Calu3 (cell line): Measurements from ENCODE around the gene LRGUK. TPM values are rescaled to one million over a fixed set of nuclear protein-coding genes. Genes with fewer than 3 reads are reported as not detected.

ENCODE experiments used
- BruUV-seq: library from RNA; stranded (reverse); fragments of 400-500 nt; replicated peaks from 2 replicates; lab custom pipeline; 2021; lab: Mats Ljungman, UMichigan
- CTCF ChIA-PET: fragments of 300-600 bp; sonication (Branson Sonifier 250); formaldehyde crosslinking; loops from one replicate; lab custom pipeline; 2022; ENCODE audit warnings: antibody characterized with exemption; lab: Charles Lee
- DNase-seq: peaks from one replicate; pipeline ENCODE4 v3.0.0; 2022
- H3K27ac Mint-ChIP-seq: one replicate; pipeline ENCODE4 v1.8.0; 2022; ENCODE audit warnings: mixed read lengths; ENCODE audit not compliant: unreplicated experiment
- H3K27me3 Mint-ChIP-seq: one replicate; pipeline ENCODE4 v1.8.0; 2022; ENCODE audit warnings: mixed read lengths; ENCODE audit not compliant: unreplicated experiment
- H3K36me3 Mint-ChIP-seq: one replicate; pipeline ENCODE4 v1.8.0; 2022; ENCODE audit warnings: mild to moderate bottlenecking, moderate library complexity, mixed read lengths; ENCODE audit not compliant: insufficient read depth, unreplicated experiment
- H3K4me1 Mint-ChIP-seq: one replicate; pipeline ENCODE4 v1.8.0; 2022; ENCODE audit warnings: mild to moderate bottlenecking, low read depth, mixed read lengths; ENCODE audit not compliant: unreplicated experiment
- H3K4me3 Mint-ChIP-seq: one replicate; pipeline ENCODE4 v1.8.0; 2022; ENCODE audit warnings: mild to moderate bottlenecking, low read depth, moderate library complexity, mixed read lengths; ENCODE audit not compliant: unreplicated experiment
- H3K9me3 Mint-ChIP-seq: one replicate; pipeline ENCODE4 v1.8.0; 2022; ENCODE audit warnings: low read depth, mixed read lengths; ENCODE audit not compliant: unreplicated experiment
- intact Hi-C: fragments of 100-400 bp; cut with micrococcal nuclease; formaldehyde crosslinking; loops from one replicate; pipeline ENCODE4 v1.10.0; 2022; ENCODE audit not compliant: unreplicated experiment
- total RNA-seq: library from RNA; stranded (reverse); gene quantifications from 2 replicates; pipeline ENCODE4 v1.2.3, GENCODE V29; 2022
- TF ChIP-seq, protein P1 (sequence below): fragments of 200-600 bp; IDR thresholded peaks from one replicate; pipeline ENCODE4 v1.8.0; 2022; ENCODE audit warnings: antibody characterized with exemption; ENCODE audit not compliant: unreplicated experiment

Gene LRGUK
- total RNA-seq, 1 experiment from 2014 or later = 0.52 TPM

DNA sequence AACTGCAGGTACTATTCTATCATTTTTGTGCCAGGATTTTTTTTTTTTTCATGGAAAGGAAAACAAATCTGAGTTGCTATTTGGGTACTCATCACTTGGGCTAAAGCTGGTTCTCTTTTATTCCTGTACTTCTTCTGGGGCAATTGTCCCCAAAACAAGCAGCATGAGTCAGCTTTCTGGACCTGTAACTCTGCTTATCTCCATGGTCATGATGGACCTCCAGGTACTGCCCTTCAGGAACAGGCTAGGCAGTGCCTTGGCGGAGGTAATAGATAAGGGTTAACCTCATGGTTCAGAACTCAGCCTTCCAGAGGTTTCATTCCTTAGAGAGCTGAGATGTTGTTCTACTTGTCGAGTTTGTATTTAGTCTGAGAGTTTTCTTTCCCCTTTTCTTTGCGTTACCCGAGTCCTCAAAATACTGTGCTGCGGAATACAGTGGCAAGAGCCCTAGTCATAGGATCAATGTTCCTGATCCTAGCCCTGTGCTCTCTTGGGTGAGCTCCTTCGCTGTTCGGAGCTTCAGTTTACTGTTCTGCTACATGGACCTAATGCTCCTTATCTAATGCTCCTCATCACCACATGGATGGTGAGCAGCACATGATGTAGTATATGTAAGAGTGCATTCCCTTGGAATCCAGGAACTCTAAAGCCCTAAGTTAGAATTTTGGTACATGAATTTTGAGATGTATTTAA is 74.6 kb downstream of the LRGUK start:
- Mint-ChIP-seq H3K27me3 (peaks cover 13% of the 10 kb centered on the region), H3K36me3 (no peaks in the 10 kb centered on the region), H3K4me1 (no peaks in the 10 kb centered on the region), H3K4me3 (no peak overlapping the region), H3K27ac (no peak overlapping the region), H3K9me3 (no peaks in the 10 kb centered on the region)
- no TSS peak for BruUV-seq
- DNase-seq = no peak
- TF ChIP-seq, protein P1, sequence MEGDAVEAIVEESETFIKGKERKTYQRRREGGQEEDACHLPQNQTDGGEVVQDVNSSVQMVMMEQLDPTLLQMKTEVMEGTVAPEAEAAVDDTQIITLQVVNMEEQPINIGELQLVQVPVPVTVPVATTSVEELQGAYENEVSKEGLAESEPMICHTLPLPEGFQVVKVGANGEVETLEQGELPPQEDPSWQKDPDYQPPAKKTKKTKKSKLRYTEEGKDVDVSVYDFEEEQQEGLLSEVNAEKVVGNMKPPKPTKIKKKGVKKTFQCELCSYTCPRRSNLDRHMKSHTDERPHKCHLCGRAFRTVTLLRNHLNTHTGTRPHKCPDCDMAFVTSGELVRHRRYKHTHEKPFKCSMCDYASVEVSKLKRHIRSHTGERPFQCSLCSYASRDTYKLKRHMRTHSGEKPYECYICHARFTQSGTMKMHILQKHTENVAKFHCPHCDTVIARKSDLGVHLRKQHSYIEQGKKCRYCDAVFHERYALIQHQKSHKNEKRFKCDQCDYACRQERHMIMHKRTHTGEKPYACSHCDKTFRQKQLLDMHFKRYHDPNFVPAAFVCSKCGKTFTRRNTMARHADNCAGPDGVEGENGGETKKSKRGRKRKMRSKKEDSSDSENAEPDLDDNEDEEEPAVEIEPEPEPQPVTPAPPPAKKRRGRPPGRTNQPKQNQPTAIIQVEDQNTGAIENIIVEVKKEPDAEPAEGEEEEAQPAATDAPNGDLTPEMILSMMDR = no peak
- intact Hi-C loops = no loop called here
- CTCF ChIA-PET = no interaction called here

DNA sequence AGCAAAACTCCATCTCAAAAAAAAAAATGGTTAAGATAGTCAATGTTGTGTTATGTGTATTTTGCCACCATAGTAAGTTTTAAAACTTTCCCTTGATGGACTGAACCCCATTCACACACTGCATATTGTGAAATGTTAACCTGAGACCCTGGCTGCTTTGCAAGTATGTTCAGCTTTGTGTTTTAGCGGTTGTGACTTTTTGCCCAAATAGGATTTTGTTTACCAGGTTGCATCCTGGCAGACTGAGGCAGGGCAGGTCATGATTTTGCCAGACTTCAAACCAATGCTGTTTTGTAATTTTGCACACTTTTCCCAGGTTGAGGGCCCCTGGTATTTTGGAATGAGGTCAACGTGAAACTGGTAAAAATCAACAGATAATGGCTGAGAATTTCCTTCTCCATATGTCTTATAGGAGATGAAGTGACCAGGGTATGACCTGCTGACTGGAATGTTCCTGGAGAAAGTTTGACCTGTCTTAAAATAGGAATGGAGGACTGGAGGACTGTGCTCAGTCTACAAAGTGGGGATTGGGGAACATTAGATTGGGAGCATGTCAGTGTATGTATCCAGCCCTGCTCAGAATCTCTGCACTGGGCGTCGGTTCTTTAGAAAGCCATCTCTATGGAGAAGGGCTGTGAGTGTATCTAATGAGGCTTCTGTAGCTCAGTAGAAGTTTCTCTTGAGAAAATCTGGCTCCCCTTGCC is 76.2 kb downstream of the LRGUK start:
- H3K4me3 Mint-ChIP-seq = no peak overlapping the region
- H3K27me3 Mint-ChIP-seq = peaks cover 13% of the 10 kb centered on the region
- H3K9me3 Mint-ChIP-seq = no peaks in the 10 kb centered on the region
- no peaks in the 10 kb centered on the region for H3K36me3 Mint-ChIP-seq
- CTCF ChIA-PET = no interaction called here
- no peaks in the 10 kb centered on the region for H3K4me1 Mint-ChIP-seq
- intact Hi-C loops = no loop called here
- no peak for DNase-seq
- H3K27ac Mint-ChIP-seq = no peak overlapping the region
- TF ChIP-seq, protein P1 = no peak
- no TSS peak for BruUV-seq

DNA sequence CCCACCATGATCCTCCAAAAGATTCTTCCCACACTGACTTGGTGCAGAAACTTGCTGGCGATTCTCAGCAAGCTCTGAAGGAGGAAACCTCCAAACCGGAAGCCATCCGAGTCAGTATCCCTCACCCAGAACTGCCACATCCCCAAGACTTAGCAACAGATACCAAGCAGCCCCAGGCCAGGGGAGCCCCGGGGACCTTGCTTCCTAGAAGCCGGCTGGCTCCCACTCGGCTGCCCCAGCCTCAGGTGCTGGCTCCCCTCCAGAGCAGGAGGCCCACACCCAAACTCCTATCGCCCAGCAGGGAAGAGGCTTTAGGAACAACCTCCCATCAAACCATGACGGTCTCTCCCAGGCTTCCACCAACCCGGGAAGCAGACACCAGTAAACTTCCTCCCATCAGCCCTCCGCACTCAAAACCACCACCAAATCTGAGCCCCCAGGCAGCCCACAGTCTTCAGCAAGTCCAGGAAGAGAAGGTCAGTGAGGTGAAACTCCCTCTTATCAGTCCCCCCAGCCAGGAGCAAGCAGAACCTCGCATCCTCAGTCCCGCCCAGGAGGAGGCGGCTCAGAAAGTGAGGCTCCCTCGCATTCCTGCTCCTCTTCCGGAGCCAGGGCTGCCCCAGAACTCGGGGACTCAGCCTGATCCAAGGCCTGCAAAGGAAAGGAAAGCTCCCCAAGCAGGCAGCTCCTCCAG is 82.3 kb downstream of the LRGUK start:
- Mint-ChIP-seq H3K36me3 (no peaks in the 10 kb centered on the region), H3K27me3 (peaks cover 17% of the 10 kb centered on the region), H3K27ac (no peak overlapping the region), H3K4me1 (no peaks in the 10 kb centered on the region), H3K4me3 (no peak overlapping the region), H3K9me3 (no peaks in the 10 kb centered on the region)
- BruUV-seq = no TSS peak
- CTCF ChIA-PET = no interaction called here
- intact Hi-C loops = no loop called here
- TF ChIP-seq, protein P1 = no peak
- DNase-seq = no peak

DNA sequence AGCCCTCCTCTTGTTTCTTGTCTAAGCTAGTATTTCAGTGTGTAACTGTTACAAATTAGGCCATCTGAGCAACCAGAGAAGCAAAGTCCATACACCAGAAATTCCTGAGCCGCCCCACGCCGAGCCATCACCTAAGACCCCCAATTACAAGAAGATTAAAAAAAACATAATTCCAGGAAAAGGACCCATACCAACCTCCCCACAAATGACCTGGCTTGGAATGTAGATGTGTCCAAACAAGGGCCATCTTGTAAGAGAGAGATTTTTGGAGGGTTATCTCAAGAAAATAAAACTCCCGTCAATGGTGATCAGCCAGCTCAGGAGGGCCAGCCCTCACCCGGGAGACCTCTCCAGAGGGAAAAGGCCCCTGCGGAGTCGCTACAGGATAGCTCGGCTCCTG is 83.1 kb downstream of the LRGUK start:
- Mint-ChIP-seq H3K4me1 (no peaks in the 10 kb centered on the region), H3K27ac (no peak overlapping the region), H3K36me3 (no peaks in the 10 kb centered on the region), H3K9me3 (no peaks in the 10 kb centered on the region), H3K27me3 (peaks cover 17% of the 10 kb centered on the region), H3K4me3 (no peak overlapping the region)
- TF ChIP-seq, protein P1 = no peak
- intact Hi-C loops = no loop called here
- no peak for DNase-seq
- no TSS peak for BruUV-seq
- CTCF ChIA-PET = no interaction called here
